Osteocyte (in vitro differentiated cells): ENCODE data around the gene AKAP9. TPM values are rescaled to one million over a fixed set of nuclear protein-coding genes. Genes with fewer than 3 reads are reported as not detected.

Experiments used
- DNase-seq: peaks from one replicate; pipeline ENCODE4 v3.0.0; 2021; ENCODE audit warnings: mixed read lengths; ENCODE audit not compliant: unreplicated experiment; ENCODE audit errors: extremely low spot score
- H3K27ac Mint-ChIP-seq: one replicate; pipeline ENCODE4 v1.8.0; 2021; ENCODE audit warnings: mild to moderate bottlenecking, mixed read lengths; ENCODE audit not compliant: unreplicated experiment
- H3K27me3 Mint-ChIP-seq: one replicate; pipeline ENCODE4 v1.8.0; 2021; ENCODE audit warnings: mixed read lengths; ENCODE audit not compliant: unreplicated experiment
- H3K36me3 Mint-ChIP-seq: one replicate; pipeline ENCODE4 v1.8.0; 2021; ENCODE audit warnings: mixed read lengths; ENCODE audit not compliant: unreplicated experiment
- H3K4me1 Mint-ChIP-seq: one replicate; pipeline ENCODE4 v1.8.0; 2021; ENCODE audit warnings: mixed read lengths; ENCODE audit not compliant: unreplicated experiment
- H3K4me3 Mint-ChIP-seq: one replicate; pipeline ENCODE4 v1.8.0; 2021; ENCODE audit warnings: mild to moderate bottlenecking, moderate library complexity, mixed read lengths; ENCODE audit not compliant: unreplicated experiment
- H3K9me3 Mint-ChIP-seq: one replicate; pipeline ENCODE4 v1.8.0; 2021; ENCODE audit warnings: mixed read lengths; ENCODE audit not compliant: unreplicated experiment
- CTCF ChIP-seq: fragments of 200-600 bp; sonication (generic); IDR thresholded peaks from 2 replicates; pipeline ENCODE4 v1.5.0; 2021; ENCODE audit warnings: antibody characterized with exemption, mild to moderate bottlenecking, moderate library complexity
- total RNA-seq: library from RNA; stranded (reverse); gene quantifications from 2 replicates; pipeline ENCODE4 v1.2.1, GENCODE V29; 2021

AKAP9 gene
- total RNA-seq, 1 donor from 2014 or later, result 47.2 TPM

- Mint-ChIP-seq H3K9me3 (no peaks in the 10 kb centered on the region), H3K27ac (no peak overlapping the region), H3K4me3 (no peak overlapping the region), H3K4me1 (no peaks in the 10 kb centered on the region), H3K27me3 (peaks cover 6% of the 10 kb centered on the region), H3K36me3 (no peaks in the 10 kb centered on the region)
- no peak for TF ChIP-seq CTCF
- no peak for DNase-seq
Measured at GRCh38 chr7:92150450-92151017, 209.9 kb downstream of the AKAP9 start.

GRCh38 chr7:92155108-92155739 lies 214.6 kb downstream of the AKAP9 start:
- no peaks in the 10 kb centered on the region for H3K36me3 Mint-ChIP-seq
- TF ChIP-seq CTCF, result no peak
- no peak overlapping the region for H3K27ac Mint-ChIP-seq
- no peak for DNase-seq
- no peak overlapping the region for H3K4me3 Mint-ChIP-seq
- peaks cover 10% of the 10 kb centered on the region for H3K27me3 Mint-ChIP-seq
- H3K4me1 Mint-ChIP-seq, result no peaks in the 10 kb centered on the region
- H3K9me3 Mint-ChIP-seq, result no peaks in the 10 kb centered on the region

DNA sequence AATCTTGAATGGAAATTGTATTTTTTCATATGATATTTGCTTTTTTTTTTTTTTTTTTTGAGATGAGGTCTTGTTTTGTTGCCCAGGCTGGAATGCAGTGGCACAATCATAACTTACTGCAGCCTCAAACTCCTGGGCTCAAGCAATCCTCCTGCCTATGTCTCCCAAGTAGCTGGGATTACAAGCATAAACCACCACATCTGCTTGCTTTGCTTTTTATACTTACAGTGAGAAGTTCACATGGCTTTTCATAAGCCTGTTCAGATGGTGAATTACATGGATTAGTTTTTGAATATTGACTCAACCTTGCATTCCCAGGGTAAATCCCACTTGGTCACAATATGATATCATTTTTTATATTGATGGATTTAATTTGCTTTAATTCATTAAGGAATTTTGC lies 216.3 kb downstream of the AKAP9 start:
- TF ChIP-seq CTCF, result no peak
- H3K4me1 Mint-ChIP-seq, result no peaks in the 10 kb centered on the region
- H3K27ac Mint-ChIP-seq, result no peak overlapping the region
- no peaks in the 10 kb centered on the region for H3K9me3 Mint-ChIP-seq
- H3K27me3 Mint-ChIP-seq, result peaks cover 22% of the 10 kb centered on the region
- H3K4me3 Mint-ChIP-seq, result no peak overlapping the region
- no peaks in the 10 kb centered on the region for H3K36me3 Mint-ChIP-seq
- no peak for DNase-seq

GRCh38 chr7:92158660-92159575 lies 218.3 kb downstream of the AKAP9 start:
- Mint-ChIP-seq H3K27ac (no peak overlapping the region), H3K27me3 (peaks cover 32% of the 10 kb centered on the region), H3K36me3 (no peaks in the 10 kb centered on the region), H3K9me3 (no peaks in the 10 kb centered on the region), H3K4me3 (no peak overlapping the region), H3K4me1 (no peaks in the 10 kb centered on the region)
- no peak for DNase-seq
- no peak for TF ChIP-seq CTCF

Other genes starting within 250 kb of the AKAP9 start
- 10.2 and 10.7 TPM in 2 replicates for gene MTERF1, start 60.2 kb upstream of the AKAP9 start, total RNA-seq
- 49.2 and 50.2 TPM in 2 replicates for gene CYP51A1, start 193.6 kb downstream of the AKAP9 start, total RNA-seq
- 0.39 TPM in 1 of 2 replicates, not detected in the other for gene LRRD1, start 238.3 kb downstream of the AKAP9 start, total RNA-seq